Mammary epithelial cell (primary cell): ENCODE data around the gene LRRC8B.

Experiments used
- CTCF ChIP-seq, 2 donors: IDR thresholded peaks in 1 of 2; conservative IDR thresholded peaks in 1 of 2; 2 replicates each; pipeline ENCODE4 v1.5.1; 2011 to 2012; ENCODE audit warnings: inconsistent platforms in 2 of 2, low read length in 2 of 2, mild to moderate bottlenecking in 2 of 2, control low read depth in 1 of 2, low read depth in 1 of 2; ENCODE audit not compliant: insufficient read depth in 1 of 2; ENCODE audit errors: extremely low read depth in 1 of 2
- EZH2 ChIP-seq: IDR thresholded peaks from 2 replicates; pipeline ENCODE4 v1.6.1; 2012; ENCODE audit warnings: low read length, inconsistent platforms, borderline replicate concordance

GRCh38 chr1:89557445-89557825 lies 32.8 kb downstream of the LRRC8B start:
- TF ChIP-seq CTCF (conservative IDR thresholded peaks at IDR 0.05 in 1 of 2, IDR thresholded peaks at IDR 0.05 in 1 of 2; ENCODE audit: extremely low read depth in 1 of 2, insufficient read depth in 1 of 2, low read depth in 1 of 2, low read length in 2 of 2) (no peak), EZH2 (no peak)
